H54 (cell line): ENCODE data around the gene DOCK3.
"Not testable (repeated sequence)": the region's sequence is repeated elsewhere in the genome, so short reads cannot be mapped to it uniquely, and the experiment has no call there.

ENCODE experiments used
- DNase-seq: peaks from one replicate; pipeline ENCODE4 v3.0.0; 2011; ENCODE audit warnings: low spot score, mixed read lengths; ENCODE audit not compliant: insufficient read length
- FAIRE-seq: peaks from 3 replicates; lab custom pipeline; 2011; peaks lifted over from hg19 to GRCh38; lab: Jason Lieb, UNC
- POLR2A ChIP-seq: IDR thresholded peaks from 2 replicates; pipeline ENCODE4 v1.6.1; 2011; ENCODE audit warnings: low read depth, mild to moderate bottlenecking, low read length

Gene DOCK3

GRCh38 chr3:50743643-50744042, 68.9 kb downstream of the DOCK3 start:
- FAIRE-seq (no peak), DNase-seq (no peak)
- no peak for TF ChIP-seq POLR2A

GRCh38 chr3:50749822-50750221, 75.1 kb downstream of the DOCK3 start:
- TF ChIP-seq POLR2A: no peak
- DNase-seq (no peak), FAIRE-seq (no peak)

- DNase-seq (no peak), FAIRE-seq (no peak)
- no peak for TF ChIP-seq POLR2A
Measured at GRCh38 chr3:50759015-50759414, 84.3 kb downstream of the DOCK3 start.

- no peak for TF ChIP-seq POLR2A
- DNase-seq: no peak
- FAIRE-seq: no peak
Measured at GRCh38 chr3:50777680-50778079, 103.0 kb downstream of the DOCK3 start.

- not testable (repeated sequence) for FAIRE-seq, DNase-seq
Measured at GRCh38 chr3:50781766-50782165, 107.0 kb downstream of the DOCK3 start.

DNA sequence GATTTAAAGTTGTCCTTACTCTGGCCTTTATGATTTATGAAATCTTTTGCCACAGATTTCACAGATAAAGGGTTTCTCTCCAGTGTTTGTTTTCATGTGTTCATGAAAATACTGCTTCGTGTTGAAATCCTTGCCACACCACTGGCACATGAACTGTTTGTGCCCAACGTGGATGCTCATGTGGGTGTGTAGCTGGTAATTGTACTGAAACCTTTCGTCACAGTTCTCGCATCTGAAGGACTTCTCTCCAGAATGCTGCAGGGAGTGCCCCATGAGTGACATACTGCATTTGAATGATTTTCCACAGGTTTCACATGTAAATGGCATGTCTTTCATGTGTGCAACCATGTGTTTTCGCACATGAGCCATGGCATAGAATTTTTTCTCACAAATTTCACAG, 111.9 kb downstream of the DOCK3 start:
- TF ChIP-seq POLR2A: no peak
- no peak for FAIRE-seq

DNA sequence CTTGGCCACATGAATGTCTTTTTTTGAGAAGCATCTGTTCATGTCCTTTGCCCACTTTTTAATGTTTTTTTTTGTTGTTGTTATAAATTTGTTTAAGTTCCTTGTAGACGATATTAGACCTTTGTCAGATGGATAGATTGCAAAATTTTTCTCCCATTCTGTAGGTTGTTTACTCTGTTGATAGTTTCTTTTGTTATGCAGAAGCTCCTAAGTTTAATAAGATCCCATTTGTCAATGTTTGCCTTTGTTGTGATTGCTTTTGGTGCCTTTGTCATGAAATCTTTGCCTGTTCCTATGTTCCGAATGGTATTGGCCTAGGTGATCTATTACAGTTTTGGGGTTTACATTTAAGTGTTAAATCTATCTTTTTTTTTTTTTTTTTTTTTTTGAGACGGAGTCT, 116.2 kb downstream of the DOCK3 start:
- not testable (repeated sequence) for DNase-seq, FAIRE-seq

More for the DNA sequence above, 111.9 kb downstream of the DOCK3 start:
- no peak for DNase-seq

DNA sequence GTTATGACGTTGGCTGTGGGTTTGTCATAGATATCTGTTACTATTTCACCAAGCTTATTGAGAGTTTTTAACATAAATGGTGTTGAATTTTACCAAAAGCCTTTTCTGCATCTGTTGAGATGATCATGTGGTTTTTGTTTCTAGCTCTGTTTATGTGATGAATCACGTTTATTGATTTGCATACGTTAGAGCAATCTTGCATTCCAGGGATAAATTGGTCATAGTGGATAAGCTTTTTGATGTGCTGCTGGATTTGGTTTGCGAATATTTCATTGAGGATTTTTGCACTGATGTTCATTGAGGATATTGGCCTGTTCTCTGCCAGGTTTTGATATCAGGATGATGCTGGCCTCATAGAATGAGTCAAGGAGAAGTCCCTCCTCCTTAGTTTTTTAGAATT, 117.8 kb downstream of the DOCK3 start:
- no peak for FAIRE-seq
- TF ChIP-seq POLR2A: no peak
- DNase-seq: no peak

DNA sequence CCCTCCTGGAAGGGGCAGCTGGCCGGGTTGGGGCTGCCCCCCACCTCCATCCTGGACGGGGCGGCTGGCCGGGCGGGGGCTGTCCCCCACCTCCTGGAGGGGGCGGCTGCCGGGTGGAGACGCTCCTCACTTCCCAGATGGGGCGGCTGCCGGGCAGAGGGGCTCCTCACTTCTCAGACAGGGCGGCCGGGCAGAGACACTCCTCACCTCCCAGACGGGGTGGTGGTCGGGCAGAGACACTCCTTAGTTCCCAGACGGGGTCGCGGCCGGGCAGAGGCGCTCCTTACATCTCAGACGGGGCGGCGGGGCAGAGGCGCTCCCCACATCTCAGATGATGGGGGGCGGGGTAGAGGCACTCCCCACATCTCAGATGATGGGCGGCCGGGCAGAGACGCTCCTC, 129.1 kb downstream of the DOCK3 start:
- DNase-seq, FAIRE-seq: not testable (repeated sequence)

DNA sequence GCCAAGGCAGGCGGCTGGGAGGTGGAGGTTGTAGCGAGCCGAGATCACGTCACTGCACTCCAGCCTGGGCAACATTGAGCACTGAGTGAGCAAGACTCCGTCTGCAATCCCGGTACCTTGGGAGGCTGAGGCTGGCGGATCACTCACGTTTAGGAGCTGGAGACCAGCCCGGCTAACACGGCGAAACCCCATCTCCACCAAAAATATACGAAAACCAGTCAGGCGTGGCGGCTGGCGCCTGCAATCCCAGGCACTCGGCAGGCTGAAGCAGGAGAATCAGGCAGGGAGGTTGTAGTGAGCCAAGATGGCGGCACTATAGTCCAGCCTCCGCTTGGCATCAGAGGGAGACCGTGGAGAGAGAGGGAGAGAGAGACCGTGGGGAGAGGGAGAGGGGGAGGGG, 129.6 kb downstream of the DOCK3 start:
- FAIRE-seq, DNase-seq: not testable (repeated sequence)

- no peak for TF ChIP-seq POLR2A
- no peak for FAIRE-seq
- DNase-seq: no peak
Measured at GRCh38 chr3:50805321-50805720, 130.6 kb downstream of the DOCK3 start.

DNA sequence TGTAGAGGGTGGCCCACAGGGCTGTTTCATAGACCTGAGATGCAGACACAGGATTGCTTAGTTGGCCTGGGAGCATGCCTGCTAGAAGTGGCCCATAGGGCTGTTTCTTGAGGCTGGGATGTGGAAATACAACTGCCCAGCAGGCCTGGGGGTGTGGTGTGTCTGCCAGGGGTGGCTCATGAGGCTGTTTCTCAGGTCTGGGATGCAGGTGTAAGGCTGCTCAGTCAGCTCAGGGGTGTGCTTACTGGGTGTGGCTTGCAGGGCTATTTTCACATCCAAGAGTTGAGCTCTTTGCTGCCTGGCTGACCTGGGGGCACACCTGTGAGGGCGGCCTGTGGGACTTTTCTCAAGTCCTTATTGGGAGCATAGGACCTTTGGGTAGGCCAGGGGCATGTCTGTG, 131.3 kb downstream of the DOCK3 start:
- FAIRE-seq (no peak), DNase-seq (no peak)
- no peak for TF ChIP-seq POLR2A

DNA sequence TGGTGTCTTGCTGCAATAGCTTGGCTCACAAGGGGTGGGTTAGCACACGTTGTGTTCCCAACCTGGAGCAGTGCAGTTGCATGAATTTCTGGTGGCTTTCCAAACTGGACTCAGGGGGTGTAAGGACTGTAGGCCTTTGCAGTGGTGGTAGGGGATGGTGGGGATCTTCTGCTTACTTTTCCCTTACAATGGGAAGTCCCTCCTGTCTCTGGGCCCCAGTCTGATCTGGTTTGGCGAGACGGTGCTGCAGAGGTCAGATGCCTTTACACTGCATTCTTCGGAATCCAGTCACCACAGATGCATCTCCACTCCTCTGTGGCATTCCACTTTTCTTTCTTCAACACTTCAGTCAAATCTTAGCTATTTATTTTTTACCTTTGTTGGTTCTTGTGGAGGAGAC, 132.1 kb downstream of the DOCK3 start:
- FAIRE-seq: peak; percentile 69
- peak; percentile 37 for DNase-seq
- TF ChIP-seq POLR2A: no peak

GRCh38 chr3:50807266-50807665, 132.5 kb downstream of the DOCK3 start:
- FAIRE-seq: peak; percentile 23
- no peak for DNase-seq

GRCh38 chr3:50811893-50812292, 137.2 kb downstream of the DOCK3 start:
- FAIRE-seq: no peak
- TF ChIP-seq POLR2A: no peak
- no peak for DNase-seq

More at GRCh38 chr3:50807266-50807665, 132.5 kb downstream of the DOCK3 start:
- no peak for TF ChIP-seq POLR2A

GRCh38 chr3:50815844-50816243, 141.1 kb downstream of the DOCK3 start:
- DNase-seq (no peak), FAIRE-seq (no peak)
- no peak for TF ChIP-seq POLR2A

- no peak for TF ChIP-seq POLR2A
- FAIRE-seq: no peak
- no peak for DNase-seq
Measured at GRCh38 chr3:50816894-50817293, 142.2 kb downstream of the DOCK3 start.
